ENCODE data around the gene ASGR1.
A peak's percentile ranks its signal among the peaks of the same experiment; 100 is the strongest.
"Not testable (repeated sequence)": the region's sequence is repeated elsewhere in the genome, so short reads cannot be mapped to it uniquely, and the experiment has no call there.

The ASGR1 gene

GRCh38 chr17:7174603-7175326 is 4.4 kb downstream of the ASGR1 start:
- H3K9me3 ChIP-seq (ENCODE audit: control insufficient read depth, low read length): peaks cover 5% of the 10 kb centered on the region
- H3K27ac ChIP-seq (ENCODE audit: low read length, poor library complexity, severe bottlenecking): no peak overlapping the region
- H3K4me3 ChIP-seq (ENCODE audit: insufficient read depth in 1 of 2, low read depth in 1 of 2, low read length in 2 of 2): peak overlapping the region in 1 of 2 experiments; percentile 29
- peaks cover 22% of the 10 kb centered on the region for H3K4me1 ChIP-seq (ENCODE audit: control insufficient read depth, insufficient read depth, low read depth, low read length)
- no peak overlapping the region for H2AK5ac ChIP-seq (ENCODE audit: low read length, severe bottlenecking)
- peaks cover 15 to 49% of the 10 kb centered on the region in 2 experiments for H3K27me3 ChIP-seq (ENCODE audit: control insufficient read depth in 1 of 2, insufficient read depth in 1 of 2, low read length in 2 of 2)
- H3K79me1 ChIP-seq (replicated peaks; ENCODE audit: low read length, poor library complexity, severe bottlenecking): no peaks in the 10 kb centered on the region
- H3K14ac ChIP-seq (ENCODE audit: low read length in 2 of 2): peak overlapping the region in 1 of 2 experiments; percentile 41
- no peak overlapping the region for H2BK120ac ChIP-seq (ENCODE audit: low read depth, low read length)
- H4K8ac ChIP-seq (ENCODE audit: low read length): no peak overlapping the region
- H3K23ac ChIP-seq (ENCODE audit: low read length in 2 of 2): no peak overlapping the region
- no peak overlapping the region for H2BK15ac ChIP-seq (ENCODE audit: low read depth, poor library complexity, severe bottlenecking)
- WGBS: 78% methylated on average over 7 of the region's 7 CpGs
- peak overlapping the region; percentile 10 for H2AFZ ChIP-seq (ENCODE audit: low read depth, low read length)
- H3K18ac ChIP-seq (ENCODE audit: low read depth in 1 of 2, low read length in 2 of 2): no peak overlapping the region
- no peak overlapping the region for H3K4ac ChIP-seq (ENCODE audit: low read depth in 1 of 2, low read length in 2 of 2)
- no peak overlapping the region for H2BK5ac ChIP-seq (ENCODE audit: low read depth, low read length, poor library complexity, severe bottlenecking)
- no peak for DNase-seq
- no peaks in the 10 kb centered on the region for H3K36me3 ChIP-seq (ENCODE audit: control insufficient read depth in 1 of 2, insufficient read depth in 2 of 2, low read depth in 1 of 2, low read length in 2 of 2)
- H4K91ac ChIP-seq (ENCODE audit: low read length): no peak overlapping the region
- H2BK12ac ChIP-seq (ENCODE audit: low read length in 2 of 2): no peak overlapping the region
- H3K9ac ChIP-seq (ENCODE audit: low read length): no peak overlapping the region
- H3K4me2 ChIP-seq (ENCODE audit: low read length, poor library complexity, severe bottlenecking): no peak overlapping the region

GRCh38 chr17:7173687-7174602 is 5.2 kb downstream of the ASGR1 start:
- Histone ChIP-seq H3K18ac (ENCODE audit: low read depth in 1 of 2, low read length in 2 of 2) (no peak overlapping the region), H3K27me3 (ENCODE audit: control insufficient read depth in 1 of 2, insufficient read depth in 1 of 2, low read length in 2 of 2) (peaks cover 15 to 45% of the 10 kb centered on the region in 2 experiments), H3K4me2 (ENCODE audit: low read length, poor library complexity, severe bottlenecking) (no peak overlapping the region), H4K8ac (ENCODE audit: low read length) (no peak overlapping the region), H2BK15ac (ENCODE audit: low read depth, poor library complexity, severe bottlenecking) (peak overlapping the region; percentile 30), H3K79me1 (replicated peaks; ENCODE audit: low read length, poor library complexity, severe bottlenecking) (no peaks in the 10 kb centered on the region), H3K9ac (ENCODE audit: low read length) (no peak overlapping the region), H3K4me3 (ENCODE audit: insufficient read depth in 1 of 2, low read depth in 1 of 2, low read length in 2 of 2) (peak overlapping the region in 1 of 2 experiments; percentile 29), H3K36me3 (ENCODE audit: control insufficient read depth in 1 of 2, insufficient read depth in 2 of 2, low read depth in 1 of 2, low read length in 2 of 2) (no peaks in the 10 kb centered on the region), H3K4ac (ENCODE audit: low read depth in 1 of 2, low read length in 2 of 2) (no peak overlapping the region), H2BK120ac (ENCODE audit: low read depth, low read length) (no peak overlapping the region), H3K23ac (ENCODE audit: low read length in 2 of 2) (no peak overlapping the region), H3K9me3 (ENCODE audit: control insufficient read depth, low read length) (peaks cover 8% of the 10 kb centered on the region), H3K27ac (ENCODE audit: low read length, poor library complexity, severe bottlenecking) (no peak overlapping the region), H2AK5ac (ENCODE audit: low read length, severe bottlenecking) (no peak overlapping the region), H2BK12ac (ENCODE audit: low read length in 2 of 2) (no peak overlapping the region), H3K14ac (ENCODE audit: low read length in 2 of 2) (no peak overlapping the region), H4K91ac (ENCODE audit: low read length) (no peak overlapping the region), H2BK5ac (ENCODE audit: low read depth, low read length, poor library complexity, severe bottlenecking) (no peak overlapping the region), H2AFZ (ENCODE audit: low read depth, low read length) (peak overlapping the region; percentile 10), H3K4me1 (ENCODE audit: control insufficient read depth, insufficient read depth, low read depth, low read length) (peaks cover 22% of the 10 kb centered on the region)
- DNase-seq: peak; percentile 27
- 60% methylated on average over 52 of the region's 69 CpGs for WGBS

GRCh38 chr17:7172522-7173191 is 6.5 kb downstream of the ASGR1 start:
- H4K8ac ChIP-seq (ENCODE audit: low read length); H4K91ac ChIP-seq (ENCODE audit: low read length); H3K14ac ChIP-seq (ENCODE audit: low read length in 2 of 2); H2BK12ac ChIP-seq (ENCODE audit: low read length in 2 of 2); H3K27ac ChIP-seq (ENCODE audit: low read length, poor library complexity, severe bottlenecking); H3K23ac ChIP-seq (ENCODE audit: low read length in 2 of 2); H2BK15ac ChIP-seq (ENCODE audit: low read depth, poor library complexity, severe bottlenecking); H3K36me3 ChIP-seq (ENCODE audit: control insufficient read depth in 1 of 2, insufficient read depth in 2 of 2, low read depth in 1 of 2, low read length in 2 of 2); H3K4me2 ChIP-seq (ENCODE audit: low read length, poor library complexity, severe bottlenecking); H3K4me3 ChIP-seq (ENCODE audit: insufficient read depth in 1 of 2, low read depth in 1 of 2, low read length in 2 of 2); H2BK120ac ChIP-seq (ENCODE audit: low read depth, low read length); H2AK5ac ChIP-seq (ENCODE audit: low read length, severe bottlenecking); H3K9ac ChIP-seq (ENCODE audit: low read length); H2AFZ ChIP-seq (ENCODE audit: low read depth, low read length); H3K18ac ChIP-seq (ENCODE audit: low read depth in 1 of 2, low read length in 2 of 2); DNase-seq; H3K9me3 ChIP-seq (ENCODE audit: control insufficient read depth, low read length); H3K79me1 ChIP-seq (replicated peaks; ENCODE audit: low read length, poor library complexity, severe bottlenecking); H2BK5ac ChIP-seq (ENCODE audit: low read depth, low read length, poor library complexity, severe bottlenecking); H3K4ac ChIP-seq (ENCODE audit: low read depth in 1 of 2, low read length in 2 of 2): not testable (repeated sequence)
- WGBS: 95% methylated on average over 18 of the region's 18 CpGs
- H3K4me1 ChIP-seq (ENCODE audit: control insufficient read depth, insufficient read depth, low read depth, low read length): peaks cover 15% of the 10 kb centered on the region
- peaks cover 15 to 33% of the 10 kb centered on the region in 2 experiments for H3K27me3 ChIP-seq (ENCODE audit: control insufficient read depth in 1 of 2, insufficient read depth in 1 of 2, low read length in 2 of 2)

- not testable (repeated sequence) for H2BK5ac ChIP-seq (ENCODE audit: low read depth, low read length, poor library complexity, severe bottlenecking); H2AK5ac ChIP-seq (ENCODE audit: low read length, severe bottlenecking); H4K8ac ChIP-seq (ENCODE audit: low read length); H4K91ac ChIP-seq (ENCODE audit: low read length); H3K4ac ChIP-seq (ENCODE audit: low read depth in 1 of 2, low read length in 2 of 2); H2BK15ac ChIP-seq (ENCODE audit: low read depth, poor library complexity, severe bottlenecking); H3K36me3 ChIP-seq (ENCODE audit: control insufficient read depth in 1 of 2, insufficient read depth in 2 of 2, low read depth in 1 of 2, low read length in 2 of 2); H3K4me3 ChIP-seq (ENCODE audit: insufficient read depth in 1 of 2, low read depth in 1 of 2, low read length in 2 of 2); H2AFZ ChIP-seq (ENCODE audit: low read depth, low read length); H2BK12ac ChIP-seq (ENCODE audit: low read length in 2 of 2); H3K4me1 ChIP-seq (ENCODE audit: control insufficient read depth, insufficient read depth, low read depth, low read length); H2BK120ac ChIP-seq (ENCODE audit: low read depth, low read length); H3K27me3 ChIP-seq (ENCODE audit: control insufficient read depth in 1 of 2, insufficient read depth in 1 of 2, low read length in 2 of 2); H3K79me1 ChIP-seq (replicated peaks; ENCODE audit: low read length, poor library complexity, severe bottlenecking); H3K9me3 ChIP-seq (ENCODE audit: control insufficient read depth, low read length); H3K9ac ChIP-seq (ENCODE audit: low read length); H3K14ac ChIP-seq (ENCODE audit: low read length in 2 of 2); H3K18ac ChIP-seq (ENCODE audit: low read depth in 1 of 2, low read length in 2 of 2); H3K4me2 ChIP-seq (ENCODE audit: low read length, poor library complexity, severe bottlenecking); H3K27ac ChIP-seq (ENCODE audit: low read length, poor library complexity, severe bottlenecking); DNase-seq; H3K23ac ChIP-seq (ENCODE audit: low read length in 2 of 2)
- 88% methylated on average over 7 of the region's 7 CpGs for WGBS
Observed at GRCh38 chr17:7169565-7169908, 9.6 kb downstream of the ASGR1 start.

All from mesenchymal stem cell (in vitro differentiated cells and primary cell).